GM19395 (cell line): Measurements from ENCODE around the gene MYH16.
"Not testable (repeated sequence)": the region's sequence is repeated elsewhere in the genome, so short reads cannot be mapped to it uniquely, and the experiment has no call there.

Experiments
- ATAC-seq: cut with Tn5 transposase; IDR thresholded peaks from one replicate; pipeline ENCODE4 v1.9.1; 2021; ENCODE audit warnings: mild to moderate bottlenecking, moderate library complexity; ENCODE audit not compliant: unreplicated experiment

The MYH16 gene

DNA sequence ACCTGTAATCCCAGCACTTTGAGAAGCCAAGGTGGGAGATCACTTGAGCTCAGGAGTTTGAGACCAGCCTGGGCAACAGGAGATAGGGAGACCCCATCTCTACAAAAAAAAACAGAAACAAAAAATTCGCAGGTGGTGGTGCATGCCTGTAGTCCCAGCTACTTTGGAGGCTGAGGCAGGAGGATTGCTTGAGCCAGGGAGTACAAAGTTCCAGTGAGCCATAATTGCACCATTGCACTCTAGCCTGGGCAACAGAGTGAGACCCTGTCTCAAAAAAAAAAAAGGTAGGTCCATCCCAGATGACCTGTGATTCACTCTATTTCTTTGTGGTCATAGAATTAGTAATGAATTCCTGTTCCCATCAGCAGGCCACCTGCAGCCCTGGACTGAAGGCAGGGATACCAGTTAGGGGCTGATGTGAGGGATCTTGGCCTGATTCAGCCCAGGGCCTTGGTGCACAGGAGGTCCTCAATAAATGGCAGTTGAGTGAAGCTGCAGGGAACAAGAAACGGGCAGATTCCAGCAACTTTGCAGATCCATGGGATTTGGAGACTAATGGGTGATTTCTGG is at the start of gene MYH16:
Gene MYH16, plus strand, starts transcription at position 364 of the 570 bp plus-strand sequence.
- ATAC-seq = no peak

- not testable (repeated sequence) for ATAC-seq
These were observed 48.3 kb upstream of the MYH16 start for GRCh38 chr7:99224263-99224898.

DNA sequence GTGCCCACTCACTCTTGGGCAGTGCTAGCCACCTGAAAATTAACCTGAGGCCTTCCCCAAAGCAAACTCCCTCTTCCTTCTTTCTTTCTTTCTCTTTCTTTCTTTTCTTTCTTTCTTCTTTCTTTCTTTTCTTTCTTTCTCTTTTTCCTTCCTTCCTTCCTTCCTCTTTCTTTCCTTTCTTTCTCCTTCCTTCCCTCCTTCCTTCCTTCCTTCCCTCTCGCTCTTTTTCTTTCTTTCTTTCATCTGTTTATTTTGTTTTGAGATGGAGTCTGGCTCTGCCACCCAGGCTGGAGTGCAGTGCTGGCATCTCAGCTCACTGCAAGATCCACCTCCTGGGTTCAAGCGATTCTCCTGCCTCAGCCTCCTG is 47.8 kb upstream of the MYH16 start:
- no peak for ATAC-seq

DNA sequence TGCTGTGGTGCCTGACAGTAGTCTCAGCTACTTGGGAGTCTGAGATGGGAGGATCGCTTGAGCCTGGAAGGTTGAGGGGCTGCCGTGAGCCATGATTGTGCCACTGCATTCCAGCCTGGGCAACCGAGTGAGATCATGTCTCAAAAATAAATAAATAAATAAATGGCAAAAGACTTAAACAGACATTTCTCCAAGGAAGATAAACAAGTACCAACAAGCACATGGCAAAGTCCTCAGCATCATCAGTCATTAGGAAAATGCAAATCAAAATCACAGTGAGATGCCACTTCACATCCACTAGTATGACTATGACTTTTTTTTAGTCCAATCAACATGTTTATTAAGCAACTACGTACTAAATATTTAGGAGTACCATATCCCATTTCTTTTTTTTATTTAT is 43.4 kb upstream of the MYH16 start:
- ATAC-seq = no peak

DNA sequence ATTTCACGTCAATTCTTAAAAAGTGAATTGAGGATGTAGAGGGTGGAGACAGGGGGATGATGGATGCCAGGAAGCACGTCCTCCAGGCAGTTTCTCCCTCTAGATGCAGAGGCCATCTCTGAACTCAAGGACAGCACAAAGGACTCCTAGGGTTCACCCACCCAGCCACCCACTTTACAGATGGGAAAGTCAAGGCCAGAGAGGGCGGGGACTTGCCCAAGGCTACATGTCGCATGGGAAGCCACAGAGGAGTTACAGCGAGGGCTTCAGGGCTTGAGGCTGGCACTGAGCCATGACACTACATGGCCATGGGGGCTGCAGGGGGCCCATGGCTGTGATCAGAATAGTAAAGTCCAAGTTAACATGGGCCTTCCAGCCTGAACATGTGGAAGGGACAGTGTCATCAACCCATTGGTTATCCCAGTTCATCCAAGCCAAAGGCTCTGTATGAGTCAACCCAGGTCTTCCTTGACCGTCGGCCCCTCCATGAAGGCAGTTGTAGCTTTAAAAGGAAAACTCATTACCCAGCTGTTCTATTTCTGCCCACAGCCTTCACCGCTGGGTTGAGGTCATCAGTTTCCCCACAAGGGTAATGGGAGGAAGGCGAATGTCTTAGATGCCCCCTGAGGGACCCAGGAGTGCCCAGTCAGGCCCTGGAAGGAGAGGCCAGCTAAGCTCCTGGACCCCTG is 40.4 kb upstream of the MYH16 start:
- ATAC-seq = no peak

- ATAC-seq = not testable (repeated sequence)
These were observed 39.7 kb upstream of the MYH16 start for GRCh38 chr7:99232955-99233354.

- no peak for ATAC-seq
These were observed 38.5 kb upstream of the MYH16 start for GRCh38 chr7:99234185-99234584.

DNA sequence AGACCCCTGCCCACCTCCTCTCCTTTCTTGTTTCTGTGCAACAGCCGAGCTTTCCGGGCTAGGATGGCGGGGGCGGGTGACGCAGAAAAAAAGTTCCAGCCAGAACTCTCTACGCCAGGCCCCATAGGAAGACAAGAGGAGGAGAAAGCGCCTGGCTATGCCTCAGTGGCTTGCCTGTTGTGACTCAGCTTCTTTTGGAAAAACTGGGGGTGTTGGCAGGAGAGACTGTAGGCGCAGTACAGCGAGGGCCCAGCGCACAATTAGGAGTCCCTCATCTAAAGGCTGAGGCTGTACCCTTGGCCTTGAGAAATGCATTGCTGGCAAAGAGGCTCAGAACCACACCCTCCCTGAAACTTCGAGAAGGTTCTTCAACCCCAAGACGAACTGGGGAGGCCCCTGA is 36.7 kb upstream of the MYH16 start:
- ATAC-seq = no peak

DNA sequence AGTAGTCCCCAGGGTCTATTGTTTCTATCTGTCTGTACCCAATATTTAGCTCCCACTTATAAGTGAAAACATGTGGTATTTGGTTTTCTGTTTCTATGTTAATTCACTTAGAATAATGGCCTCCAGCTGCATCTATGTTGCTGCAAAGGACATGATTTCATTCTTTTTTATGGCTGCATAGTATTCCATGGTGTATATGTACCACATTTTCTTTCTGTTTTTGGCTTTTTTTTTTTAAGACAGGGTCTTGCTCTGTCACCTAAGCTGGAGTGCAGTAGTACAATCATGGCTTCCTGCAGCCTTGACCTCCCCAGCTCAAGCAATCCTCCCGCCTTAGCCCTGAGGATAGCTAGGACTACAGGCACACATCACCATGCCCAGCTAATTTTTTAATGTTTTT is 34.8 kb upstream of the MYH16 start:
- not testable (repeated sequence) for ATAC-seq

- no peak for ATAC-seq
These were observed 33.9 kb upstream of the MYH16 start for GRCh38 chr7:99238558-99239341.

DNA sequence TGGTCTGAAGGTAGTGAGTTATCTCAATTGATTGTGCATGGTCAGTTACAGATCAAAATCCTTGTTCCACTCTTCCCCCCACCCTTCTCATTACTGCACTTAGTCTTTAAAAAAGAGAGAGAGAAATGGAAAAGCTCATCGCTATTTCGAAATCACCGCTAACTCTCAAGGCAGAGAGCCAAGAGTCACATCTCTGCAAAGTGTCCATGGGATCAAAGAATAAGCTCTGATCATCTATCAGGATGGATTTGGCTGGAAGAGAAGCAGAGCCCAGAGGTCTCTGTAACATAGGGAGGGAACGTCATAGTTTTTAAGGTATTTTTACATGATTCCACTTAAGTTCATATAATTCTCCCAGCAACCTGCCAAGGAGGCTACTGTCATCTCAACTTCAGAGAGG is 30.0 kb upstream of the MYH16 start:
- ATAC-seq = no peak

DNA sequence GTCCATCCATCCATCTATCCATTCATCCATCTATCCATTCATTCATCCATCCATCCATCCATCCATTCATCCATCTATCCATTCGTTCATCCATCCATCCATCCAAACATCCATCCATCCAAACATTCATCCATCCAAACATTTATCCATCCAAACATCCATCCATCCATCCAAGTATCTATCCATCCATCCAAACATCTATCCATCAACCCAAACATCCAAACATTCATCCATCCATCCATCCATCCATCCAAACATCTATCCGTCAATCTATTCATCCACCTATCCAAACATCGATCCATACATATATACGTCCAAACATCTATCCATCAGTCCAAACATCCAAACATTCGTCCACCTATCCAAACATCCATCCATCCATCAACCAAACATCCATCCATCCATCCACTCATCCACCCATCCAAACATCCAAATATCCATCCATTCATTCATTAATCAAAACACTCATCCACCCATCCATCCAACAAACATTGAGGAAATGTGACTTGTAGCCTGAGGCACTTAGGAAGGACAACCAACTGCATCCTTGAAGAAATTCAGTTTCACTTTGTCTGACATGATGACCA is 28.8 kb upstream of the MYH16 start:
- ATAC-seq = no peak

DNA sequence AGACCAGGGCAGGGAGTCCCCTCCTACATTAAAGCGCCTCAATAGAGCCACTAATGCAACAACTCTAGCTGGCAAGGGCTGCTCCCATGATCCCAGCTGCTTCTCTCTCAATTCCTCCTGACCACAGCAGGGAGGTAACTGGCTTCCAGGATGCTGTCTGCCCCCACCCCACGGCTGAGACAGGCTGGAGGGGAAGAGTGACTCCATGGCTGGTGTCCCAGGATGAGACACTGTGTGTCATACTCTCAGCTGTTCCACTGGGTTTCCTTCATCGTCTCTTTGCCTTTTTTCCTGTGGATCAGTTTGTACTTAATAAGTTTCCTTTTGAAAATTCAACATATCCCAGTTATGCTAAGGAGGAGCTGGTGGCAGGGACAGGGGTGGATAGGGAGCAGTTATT is 27.7 kb upstream of the MYH16 start:
- no peak for ATAC-seq

DNA sequence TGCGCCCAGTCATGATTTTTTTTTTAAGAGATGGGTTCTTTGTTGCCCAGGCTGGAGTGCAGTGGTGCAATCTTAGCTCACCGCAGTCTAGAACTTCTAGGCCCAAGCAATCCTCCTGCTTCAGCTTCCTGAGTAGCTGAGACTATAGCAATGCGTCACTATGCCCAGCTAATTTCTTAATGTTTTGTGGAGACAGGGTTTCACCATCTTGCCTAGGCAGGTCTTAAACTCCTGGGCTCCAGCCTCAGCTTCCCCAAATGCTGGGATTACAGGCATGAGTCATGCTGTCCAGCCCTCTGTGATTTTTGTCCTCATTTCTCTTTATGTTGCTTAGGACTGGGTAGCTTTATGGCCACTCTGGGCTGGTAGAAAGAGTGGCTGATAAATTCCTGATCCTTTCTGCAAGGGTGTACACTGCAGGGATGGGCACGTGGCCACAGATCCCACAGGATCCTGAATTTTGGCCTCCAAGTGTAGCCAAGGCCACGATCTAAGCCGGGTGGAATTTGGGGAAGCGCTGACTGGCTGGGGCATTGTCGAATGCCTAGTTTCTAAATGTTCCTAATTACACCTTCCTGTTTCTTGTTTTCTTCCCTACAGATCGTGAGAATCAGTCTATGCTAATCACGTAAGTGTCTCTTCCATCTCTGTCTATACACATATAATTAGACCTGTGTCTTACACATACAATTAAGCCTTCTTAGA is 24.1 kb upstream of the MYH16 start:
- ATAC-seq = no peak

DNA sequence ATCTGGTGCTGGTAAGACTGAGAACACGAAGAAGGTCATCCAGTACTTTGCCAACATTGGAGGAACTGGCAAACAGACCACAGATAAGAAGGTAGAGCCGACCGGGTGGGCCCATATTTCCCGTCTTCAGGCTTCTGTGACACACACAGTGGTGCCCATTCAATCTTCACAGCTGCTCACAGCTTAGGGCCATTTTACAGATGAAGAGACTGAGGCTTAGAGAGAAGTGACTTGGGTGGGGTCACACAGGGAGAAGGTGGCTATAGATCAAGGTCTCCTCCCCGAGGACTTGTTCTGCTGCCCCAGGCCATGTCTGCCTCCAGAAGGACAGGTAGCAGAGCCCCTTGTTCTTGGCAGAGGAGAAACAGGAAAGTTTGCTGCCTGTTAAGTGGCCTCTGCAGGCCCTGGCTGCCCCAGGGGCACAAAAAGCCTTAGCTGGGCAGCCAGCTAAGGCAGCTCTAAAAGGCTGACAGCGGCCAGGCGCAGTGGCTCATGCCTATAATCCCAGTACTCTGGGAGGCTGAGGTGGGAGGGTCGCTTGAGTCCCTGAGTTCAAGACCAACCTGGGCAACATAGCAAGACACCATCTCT is 22.6 kb upstream of the MYH16 start:
- no peak for ATAC-seq

DNA sequence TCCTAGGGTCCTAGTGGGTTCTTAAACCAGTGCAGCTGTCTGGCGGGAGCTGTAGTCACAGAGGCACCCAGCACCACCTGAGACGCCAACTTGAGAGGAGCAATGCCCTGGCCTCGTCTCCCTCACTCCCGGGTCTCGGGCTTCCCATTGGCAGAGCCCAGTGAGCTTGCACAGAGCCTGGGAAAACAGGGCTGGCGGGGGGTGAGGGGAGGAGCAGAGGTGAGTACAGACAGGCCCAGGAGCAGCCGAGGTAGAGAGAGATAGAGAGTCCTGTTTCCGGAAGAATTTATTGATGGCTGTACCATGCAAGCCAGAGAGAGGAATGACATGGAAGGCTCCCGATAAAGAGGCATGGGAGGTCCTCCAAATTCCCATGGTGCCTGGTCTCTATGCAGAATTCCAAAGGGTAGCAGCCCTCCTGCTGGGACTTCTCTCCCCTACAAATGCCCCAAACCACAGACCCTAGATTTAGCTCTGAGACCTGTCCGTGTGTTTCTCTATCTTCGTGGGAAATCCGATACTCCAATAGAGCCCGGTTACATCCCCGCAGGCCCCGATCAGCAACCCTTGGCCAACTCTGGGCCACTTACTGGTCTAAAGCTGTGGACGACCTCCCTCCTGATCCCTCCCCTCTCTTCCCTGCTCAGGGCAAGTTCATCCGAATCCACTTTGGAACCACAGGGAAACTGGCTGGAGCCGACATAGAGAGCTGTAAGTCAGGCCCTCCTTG is 20.3 kb upstream of the MYH16 start:
- ATAC-seq = no peak

DNA sequence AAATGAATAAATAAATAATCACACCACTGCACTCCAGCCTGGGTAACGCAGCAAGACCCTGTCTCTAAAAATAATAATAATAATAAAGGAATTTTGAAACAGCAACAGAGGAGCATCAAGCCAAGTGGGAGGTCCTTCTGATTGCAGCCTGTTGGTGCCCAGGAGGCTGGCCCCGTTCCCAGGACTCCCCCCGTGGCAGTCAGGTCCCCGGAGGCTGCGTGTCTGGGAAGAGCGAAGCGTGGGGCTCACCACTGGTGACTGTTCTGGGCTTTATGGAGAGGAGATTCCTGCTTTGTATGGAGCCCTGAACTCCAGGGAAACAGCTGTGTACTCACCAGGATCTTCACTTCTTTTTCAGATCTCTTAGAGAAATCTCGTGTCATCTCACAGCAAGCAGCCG is 19.3 kb upstream of the MYH16 start:
- no peak for ATAC-seq

DNA sequence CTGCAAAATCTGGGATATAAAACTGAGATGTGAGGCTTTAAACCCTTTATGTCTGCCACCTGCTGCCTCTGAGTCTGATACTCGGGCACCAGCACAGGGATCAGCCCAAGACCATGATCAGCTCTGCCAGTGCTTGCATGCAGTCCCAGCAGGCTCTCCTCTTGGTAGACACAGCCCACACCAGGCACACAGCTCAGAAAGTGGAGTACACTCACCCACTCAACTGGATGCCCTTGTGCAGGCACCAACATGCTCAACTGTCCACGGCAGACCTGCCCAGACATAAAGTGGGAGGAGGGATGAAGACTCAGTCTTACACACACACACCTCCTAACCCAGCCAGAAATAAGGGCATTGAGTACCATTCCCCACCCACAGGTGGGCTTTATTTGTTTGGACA is 18.2 kb upstream of the MYH16 start:
- no peak for ATAC-seq

GRCh38 chr7:99255463-99255862 is 17.2 kb upstream of the MYH16 start:
- no peak for ATAC-seq

DNA sequence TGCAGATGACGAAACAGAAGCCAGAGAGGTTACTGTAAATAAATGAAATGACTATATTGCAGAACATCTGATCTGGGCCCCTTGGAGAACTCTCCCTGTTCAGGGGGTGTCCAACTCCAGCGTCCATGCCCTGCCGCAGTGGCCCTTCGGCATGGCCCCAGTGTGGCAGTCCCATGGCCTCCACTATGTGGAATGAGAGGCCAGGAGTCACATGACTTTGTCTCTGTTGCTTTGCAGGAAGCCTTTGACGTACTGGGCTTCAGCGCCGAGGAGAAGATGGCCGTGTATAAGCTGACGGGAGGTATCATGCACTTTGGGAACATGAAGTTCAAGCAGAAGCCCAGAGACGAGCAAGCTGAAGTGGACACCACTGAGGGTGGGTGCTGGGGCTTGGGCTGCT is 15.6 kb upstream of the MYH16 start:
- no peak for ATAC-seq
